HG03039 (cell line): Measurements from ENCODE around the gene LEFTY1.

Experiments used
- ATAC-seq: cut with Tn5 transposase; IDR thresholded peaks from one replicate; pipeline ENCODE4 v1.9.1; 2021; ENCODE audit warnings: mild to moderate bottlenecking, moderate library complexity; ENCODE audit not compliant: unreplicated experiment

The LEFTY1 gene

DNA sequence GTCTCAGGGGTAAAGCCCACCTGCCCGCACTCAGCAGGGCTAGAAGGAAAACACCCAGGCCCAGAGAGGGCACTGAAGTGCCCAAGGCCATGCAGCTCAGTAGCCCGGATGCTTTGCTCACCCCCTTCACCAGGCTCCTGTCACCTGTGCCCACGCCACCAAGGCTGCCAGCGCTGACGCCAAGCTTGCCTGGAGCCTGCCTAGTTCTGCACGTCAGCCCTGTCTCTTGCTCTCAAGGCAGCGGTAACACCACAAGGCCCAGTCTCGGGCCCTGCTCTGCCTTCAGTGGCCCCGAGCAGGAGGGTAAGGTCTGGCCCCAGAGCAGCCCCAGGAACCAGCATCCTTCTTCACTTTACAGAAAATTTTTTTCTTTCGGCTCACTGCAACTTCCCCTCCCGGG is 14.5 kb downstream of the LEFTY1 start:
- ATAC-seq = no peak

DNA sequence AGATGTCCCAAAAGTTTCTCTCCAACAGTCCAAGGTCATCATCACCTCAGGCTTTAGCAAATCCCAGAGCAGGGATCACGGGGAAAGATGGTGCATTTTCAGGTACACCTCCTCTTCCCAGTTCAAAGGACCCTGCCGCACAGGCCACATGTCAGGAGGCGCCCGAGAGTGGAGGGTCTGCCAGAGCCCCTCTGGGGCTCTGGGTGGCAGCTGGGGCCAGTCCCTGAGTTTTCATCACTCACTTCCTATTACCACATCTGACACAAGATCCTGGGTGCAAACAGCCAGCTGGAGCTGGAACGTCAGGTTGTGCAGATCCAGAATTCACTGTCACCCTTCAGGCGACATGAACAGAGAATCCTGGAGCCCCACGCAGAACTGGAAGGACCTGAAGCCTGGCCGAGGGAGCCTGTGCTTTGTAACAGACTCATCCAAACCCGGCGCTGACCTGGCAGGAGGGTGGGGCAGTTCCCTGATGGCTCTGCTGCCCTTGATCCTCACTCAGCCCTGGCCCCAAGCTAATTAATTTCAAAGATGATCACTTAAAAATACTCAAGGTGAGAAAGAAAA is 15.6 kb downstream of the LEFTY1 start:
- ATAC-seq = no peak

DNA sequence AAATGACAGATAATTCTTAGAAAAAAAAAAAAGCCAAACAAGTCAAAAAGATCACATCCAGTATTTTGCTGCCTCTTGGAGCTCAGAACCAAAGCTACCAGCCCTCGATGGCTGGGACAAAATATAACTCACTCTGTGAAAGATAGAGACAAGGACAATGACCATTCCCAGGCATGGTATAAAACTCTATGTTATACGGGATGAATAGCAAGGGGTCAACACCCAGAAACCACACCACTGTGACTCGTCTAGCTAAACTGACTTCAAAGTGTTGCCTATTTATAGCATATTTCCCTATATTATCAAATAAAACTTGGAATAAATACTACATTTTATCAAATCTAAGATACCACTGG is 16.9 kb downstream of the LEFTY1 start:
- ATAC-seq = no peak

DNA sequence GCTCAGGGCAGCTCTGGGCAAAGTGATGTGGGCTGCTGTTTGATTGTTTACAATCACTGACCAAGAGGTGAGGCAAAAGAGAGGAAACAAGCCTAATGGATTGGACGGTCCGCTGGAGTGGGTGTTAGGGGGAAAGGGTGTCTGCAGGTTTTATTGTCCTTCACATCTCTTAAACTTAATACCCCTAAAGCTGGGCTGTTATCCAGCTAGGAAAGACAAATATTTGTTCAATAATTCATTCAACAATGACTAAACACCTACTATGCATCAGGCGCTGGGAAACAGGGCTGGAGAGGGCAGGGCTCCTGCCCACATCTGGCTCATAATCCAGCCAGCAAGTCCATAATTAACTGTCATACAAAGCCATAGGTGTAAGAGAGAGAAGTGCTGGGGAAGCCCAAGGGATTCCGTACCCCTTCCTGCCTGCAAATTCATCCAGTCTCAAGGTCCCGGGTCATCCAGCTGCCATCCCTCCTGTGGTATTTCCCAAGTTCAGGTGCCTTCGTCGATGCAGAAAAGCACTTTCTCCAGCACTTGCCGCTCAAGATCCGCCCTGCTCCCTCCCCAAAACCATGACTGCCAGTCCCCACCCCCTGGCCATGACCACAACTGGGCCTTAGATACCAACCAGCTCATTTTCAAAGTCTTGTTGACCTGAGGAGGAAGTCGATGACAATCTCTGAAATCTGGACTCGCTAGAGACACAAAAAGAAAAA is 17.4 kb downstream of the LEFTY1 start:
- ATAC-seq = no peak

DNA sequence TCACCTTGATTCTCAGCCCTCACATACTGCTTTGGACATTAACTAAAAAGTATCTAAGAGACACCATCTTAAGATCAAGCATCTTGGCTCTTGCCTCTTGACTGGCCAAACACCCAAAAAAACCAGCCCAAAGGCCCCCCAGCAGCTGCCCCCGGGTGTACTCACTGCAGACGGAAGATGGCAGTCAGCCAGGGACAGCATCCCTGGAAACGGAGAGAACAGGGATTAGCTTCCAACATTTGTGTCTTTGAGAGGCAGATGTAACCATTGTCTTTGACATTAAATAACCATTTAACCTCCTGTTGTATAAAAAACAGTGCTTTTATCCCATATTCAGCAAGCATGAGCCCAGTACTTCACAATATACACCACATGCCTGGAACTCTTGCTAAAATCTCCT is 18.0 kb downstream of the LEFTY1 start:
- ATAC-seq = no peak

DNA sequence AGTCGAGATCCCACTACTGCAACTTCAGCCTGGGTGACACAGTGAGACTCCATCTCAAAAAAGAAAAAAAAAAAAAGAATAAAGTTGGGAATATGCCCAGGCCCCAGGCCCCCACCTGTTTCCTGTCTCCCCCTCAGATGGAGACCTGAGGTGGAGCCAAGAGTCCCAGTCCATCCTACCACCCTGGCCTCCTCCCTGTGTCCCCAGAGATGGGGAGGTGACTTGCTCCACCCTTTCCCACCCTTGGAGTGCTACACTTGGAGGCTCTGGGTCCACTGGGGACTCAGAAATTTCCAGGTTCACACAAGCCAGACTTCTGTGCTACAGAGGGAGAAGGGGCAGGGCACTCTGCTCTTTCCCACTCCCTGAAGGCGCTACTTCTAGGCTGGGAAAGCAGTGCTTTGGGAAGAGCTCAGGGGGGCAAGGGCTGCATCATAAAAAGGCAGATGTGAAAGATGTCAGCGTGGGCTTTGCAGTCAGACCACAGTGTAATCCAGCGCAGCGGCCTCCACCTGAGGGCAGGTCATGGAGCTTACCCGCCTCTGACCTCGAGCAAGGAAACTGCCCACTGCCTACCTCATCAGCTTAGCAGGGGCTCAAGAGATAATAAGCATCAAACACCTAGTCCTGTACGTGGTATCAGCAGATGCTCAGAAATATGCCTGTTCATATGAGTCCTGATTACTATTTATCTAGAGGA is 20.2 kb downstream of the LEFTY1 start:
- no peak for ATAC-seq

DNA sequence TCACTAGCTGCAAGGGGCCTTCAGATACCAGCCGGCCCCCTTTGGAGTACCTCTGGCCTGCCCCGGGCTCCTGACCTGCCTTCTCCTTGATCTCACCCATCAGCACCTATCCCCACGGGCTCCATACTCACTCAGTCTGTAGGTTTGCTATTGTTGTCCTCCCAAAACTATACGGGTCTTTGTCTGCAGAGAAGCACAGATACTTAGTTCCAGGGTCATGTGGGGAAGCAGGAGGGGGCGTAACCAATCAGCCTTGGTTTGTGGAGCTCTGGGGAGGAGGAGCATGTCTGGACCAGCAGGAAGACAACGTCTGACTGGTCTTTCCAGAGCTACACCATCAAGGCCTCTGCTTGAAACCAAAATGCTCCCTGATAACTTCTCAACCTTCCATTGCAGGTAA is 22.0 kb downstream of the LEFTY1 start:
- ATAC-seq = no peak

DNA sequence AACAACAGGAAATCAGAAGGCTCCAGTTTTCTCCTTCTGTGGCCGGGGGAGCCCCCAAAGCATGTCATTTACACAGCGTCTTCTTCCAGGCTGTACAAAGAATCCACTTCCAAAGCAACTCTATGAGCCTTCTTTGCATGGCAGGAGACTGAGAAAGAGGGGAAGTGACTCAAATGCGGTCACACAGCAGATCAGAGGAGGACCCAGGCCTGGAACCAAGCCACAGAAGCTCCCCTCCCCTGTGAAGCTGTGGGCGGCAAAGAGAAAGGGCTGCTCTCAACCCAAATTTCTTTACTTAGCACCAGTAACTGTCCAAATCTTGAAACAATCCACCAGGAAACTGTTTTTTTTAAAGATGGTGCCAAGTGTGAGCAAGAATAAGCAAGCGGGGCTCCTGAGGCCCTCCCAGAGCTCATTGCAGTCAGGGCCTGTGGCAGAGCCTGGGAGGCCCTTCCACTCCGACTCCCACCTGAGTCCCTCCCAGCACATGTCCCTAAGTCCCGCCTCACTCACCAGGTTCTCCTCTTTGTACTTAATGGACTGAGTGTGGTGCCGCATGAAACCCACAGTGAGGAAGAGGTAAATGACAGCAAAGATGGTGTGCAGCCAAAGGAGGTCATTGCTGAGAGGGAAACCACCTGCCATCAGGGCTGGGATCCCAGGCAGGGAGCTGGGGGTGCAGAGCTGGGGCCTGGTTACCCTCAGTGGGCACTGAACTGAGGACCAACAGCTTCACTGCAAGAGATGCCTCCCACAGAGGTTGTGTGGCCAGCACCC is 22.7 kb downstream of the LEFTY1 start:
- ATAC-seq = peak; percentile 65

DNA sequence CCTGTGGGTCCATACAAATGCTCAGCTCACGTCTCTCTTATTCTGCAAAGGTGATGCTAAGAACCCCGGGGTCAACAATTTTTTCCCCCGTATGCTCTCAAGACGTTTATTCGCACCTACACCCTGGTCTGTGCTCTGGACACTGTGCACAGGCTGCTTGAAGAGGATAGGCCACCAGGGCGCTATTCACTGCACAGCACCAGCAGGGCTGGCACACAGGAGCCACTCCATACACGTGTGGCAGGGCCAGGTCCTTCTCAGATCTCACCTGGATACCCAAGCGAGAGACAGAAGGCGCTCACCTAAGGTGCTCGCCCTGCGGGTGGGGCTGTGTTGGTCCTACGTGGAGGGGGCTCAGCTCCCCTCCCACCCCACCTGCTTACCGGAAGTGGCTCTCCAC is 23.4 kb downstream of the LEFTY1 start:
- no peak for ATAC-seq

DNA sequence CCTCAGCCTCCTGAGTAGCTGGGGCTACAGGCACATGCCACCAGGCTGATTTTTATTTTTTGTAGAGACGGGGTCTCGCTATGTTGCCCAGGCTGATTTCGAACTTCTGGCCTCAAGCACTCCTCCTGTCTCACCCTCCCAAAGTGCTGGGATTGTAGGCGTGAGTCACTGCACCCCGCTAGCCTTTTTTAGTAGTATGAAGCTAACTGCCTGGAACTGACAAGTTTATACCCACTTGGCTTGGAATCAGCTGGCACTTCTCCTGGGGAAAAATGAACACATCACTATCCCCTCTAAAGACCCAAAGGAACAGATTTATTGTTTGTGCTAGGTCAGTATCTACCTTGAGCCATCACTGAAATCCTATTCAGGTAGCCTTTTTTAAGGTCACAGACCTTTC is 25.8 kb downstream of the LEFTY1 start:
- ATAC-seq = no peak

DNA sequence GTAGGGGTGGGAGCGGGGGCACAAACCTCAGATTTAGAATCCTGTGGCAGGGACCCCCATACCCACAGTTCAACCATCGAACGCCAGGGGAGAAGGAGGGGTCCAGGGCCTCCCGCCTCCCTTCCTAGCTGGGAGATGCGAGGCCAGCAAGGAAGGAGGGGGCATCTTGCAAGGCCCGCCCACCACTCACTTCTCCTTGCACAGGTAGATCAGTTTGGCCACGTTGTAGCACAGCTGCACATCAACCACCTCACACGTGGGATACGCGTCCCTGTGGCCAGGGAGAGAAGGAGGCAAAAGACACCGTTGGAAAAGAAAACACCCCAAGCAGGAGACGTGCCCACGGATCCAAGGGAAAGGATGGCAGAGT is 26.4 kb downstream of the LEFTY1 start:
- ATAC-seq = no peak

DNA sequence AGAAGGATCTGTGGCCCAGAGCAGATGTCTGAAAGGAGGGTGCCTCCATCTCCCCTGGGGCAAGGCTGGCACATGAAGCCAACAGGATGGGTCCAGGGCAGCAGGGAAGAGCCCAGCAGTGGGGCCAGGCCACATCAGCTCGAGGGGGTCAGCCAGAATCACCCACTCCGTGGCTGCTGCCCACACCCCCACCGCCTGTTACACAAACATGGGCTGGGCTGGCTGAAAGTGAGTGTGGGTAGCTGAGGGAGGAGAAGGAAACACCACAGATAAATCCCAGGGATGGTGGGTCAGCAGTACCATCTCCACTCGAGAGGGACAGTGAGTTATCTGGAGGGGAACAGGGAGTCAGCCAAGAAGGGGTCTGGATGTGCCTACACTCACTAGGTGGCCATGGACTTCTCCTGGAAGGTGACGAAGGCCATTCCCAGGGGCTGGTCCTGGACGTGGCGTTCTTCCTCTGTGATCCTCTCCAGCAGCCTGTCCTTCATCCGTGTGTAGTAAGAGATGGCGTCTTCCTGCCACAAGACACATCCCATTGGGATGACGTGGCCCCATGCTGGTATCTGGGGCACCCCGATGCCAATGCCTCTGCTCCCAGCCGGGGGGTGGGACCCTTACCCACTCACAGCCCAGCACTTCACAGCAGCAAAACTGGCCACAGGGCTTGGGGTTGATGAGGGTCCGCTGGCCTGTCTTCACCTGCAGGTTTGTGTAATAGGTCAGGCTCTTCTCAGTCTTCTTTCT is 26.9 kb downstream of the LEFTY1 start:
- no peak for ATAC-seq

DNA sequence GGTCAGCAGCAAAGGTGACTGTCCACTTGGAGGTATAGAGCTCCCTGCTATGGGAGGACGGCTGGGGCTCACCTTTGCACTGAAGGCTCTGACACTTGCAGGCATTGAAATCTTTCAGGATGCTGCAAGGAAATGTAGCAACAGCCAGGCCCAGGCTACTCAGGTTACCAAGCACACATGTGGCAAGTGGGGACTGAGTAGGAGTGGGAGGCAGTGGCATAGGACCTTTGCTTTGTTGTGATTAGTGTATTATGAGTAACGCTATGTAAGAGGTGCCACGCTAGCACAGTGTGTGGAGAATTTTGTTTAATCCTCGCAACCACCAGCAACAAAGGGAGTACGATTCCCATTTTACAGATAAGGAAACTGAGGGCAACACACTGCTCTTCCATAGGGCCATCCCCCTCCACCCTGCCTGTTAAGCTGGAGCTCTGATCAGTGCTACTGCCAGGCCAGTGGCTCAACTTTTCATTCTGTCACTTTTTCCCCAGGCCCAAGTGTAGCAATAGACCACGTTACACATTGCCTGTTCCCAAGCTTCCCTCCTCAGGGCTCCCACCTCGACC is 28.0 kb downstream of the LEFTY1 start:
- ATAC-seq = no peak

DNA sequence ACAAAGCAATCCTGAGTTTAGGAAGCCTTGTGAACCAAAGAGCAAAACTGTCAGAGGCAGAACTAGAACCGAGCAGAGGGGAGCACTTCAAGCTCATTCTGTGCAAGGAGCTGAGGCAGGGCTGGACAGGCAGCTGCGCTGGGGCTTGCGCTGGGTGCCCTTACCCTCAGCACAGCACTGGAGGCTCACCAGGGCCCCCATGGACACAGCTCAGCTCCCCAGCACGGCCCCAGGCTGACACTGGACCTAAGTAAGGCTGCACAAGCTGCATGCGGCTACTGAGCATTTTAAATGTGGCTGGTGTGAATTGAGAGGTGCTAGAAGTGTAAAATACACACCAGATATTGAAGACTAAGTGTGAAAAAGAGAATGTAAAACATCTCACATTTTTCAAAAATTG is 28.8 kb downstream of the LEFTY1 start:
- no peak for ATAC-seq

DNA sequence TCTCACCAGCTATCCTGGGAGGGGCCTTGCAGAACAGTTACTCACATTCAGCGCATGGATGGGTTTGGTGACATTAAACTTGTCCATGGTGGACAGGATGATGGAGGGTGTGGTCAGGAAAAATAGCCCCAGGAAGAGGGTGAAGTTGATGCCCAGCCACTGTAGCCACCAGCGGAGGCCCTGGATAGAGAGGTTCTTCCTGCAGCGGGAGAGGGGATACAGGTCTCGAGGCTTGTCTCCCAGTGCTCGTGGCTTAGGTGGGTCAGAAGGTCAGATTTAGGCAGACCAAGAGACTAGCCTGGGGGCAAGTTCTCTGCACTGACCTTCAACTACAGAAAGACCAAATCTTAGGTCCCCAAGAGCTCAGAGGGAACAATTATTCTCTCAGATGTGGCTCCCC is 29.8 kb downstream of the LEFTY1 start:
- ATAC-seq = no peak

DNA sequence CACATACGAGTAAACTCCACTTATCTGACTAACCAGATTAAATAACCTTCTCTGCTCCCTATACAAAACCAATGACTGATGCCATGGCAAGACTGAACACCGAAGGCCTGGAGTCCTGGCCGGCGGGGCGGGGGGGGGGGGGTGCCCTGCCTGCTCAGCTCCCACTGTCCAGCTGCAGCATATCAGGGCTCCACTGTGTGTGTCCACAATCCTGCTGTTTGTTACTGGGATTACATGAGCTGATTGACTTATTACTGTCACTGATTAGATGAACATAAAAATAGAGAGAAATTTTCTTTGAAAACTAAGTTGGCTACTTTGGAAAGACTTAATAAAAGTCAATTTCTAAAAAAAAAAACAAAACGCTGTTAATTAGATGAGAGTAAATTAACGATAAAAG is 31.7 kb downstream of the LEFTY1 start:
- ATAC-seq = no peak

DNA sequence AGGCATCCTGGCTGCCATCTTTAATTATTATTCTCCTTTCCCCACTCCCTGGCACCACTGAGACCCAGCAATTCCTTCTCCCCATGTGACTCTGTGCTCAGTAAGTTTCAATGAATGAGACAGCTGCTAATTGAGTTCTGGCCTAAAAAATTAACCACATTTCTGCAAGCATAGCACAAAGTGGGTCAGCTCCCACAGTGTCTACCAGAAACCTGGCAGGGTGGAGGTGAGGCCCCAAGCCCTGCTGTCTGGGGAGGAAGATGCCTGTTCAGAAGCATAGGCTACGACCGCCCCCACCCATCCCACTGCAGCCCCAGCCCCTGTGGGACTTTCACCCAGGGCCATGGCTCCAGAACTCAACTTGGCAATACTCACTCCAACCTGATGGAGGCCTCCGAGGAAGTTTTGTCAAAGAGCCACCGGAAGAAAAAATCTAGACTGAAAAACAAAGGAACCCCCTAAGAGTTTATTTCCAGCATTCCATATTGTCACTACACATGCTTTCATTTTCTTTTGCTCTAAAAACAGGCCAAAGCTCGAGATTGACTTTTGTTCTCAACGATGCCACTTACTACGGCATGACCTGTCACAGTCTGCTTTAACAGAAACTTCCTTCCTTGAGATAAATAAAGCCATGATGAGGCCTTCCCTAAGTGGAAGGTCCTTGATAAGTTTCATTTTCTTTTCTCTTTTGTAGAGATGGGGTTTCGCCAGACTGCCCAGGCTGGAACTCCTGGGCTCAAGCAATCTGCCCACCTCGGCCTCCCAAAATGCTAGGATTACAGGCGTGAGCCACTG is 33.2 kb downstream of the LEFTY1 start:
- ATAC-seq = no peak

DNA sequence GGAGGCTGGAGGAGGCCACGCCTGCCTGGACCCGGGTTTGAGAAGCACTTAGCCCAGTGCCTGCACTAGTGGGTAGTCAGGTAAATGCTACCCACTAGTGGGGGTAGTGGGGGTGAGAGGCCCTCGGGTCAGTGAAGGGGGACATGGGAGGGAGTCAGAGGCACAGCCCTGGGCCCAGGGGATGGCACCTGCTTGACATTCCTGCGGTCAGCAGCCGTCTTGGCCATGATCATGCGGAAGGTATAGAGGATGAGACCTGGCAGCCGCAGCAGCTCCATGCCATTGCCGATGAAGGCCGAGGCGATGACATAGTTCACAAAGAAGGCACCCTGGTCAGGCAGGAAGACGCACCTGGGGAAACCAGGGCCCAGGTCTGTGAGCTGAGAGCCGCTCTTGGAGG is 35.5 kb downstream of the LEFTY1 start:
- ATAC-seq = no peak

DNA sequence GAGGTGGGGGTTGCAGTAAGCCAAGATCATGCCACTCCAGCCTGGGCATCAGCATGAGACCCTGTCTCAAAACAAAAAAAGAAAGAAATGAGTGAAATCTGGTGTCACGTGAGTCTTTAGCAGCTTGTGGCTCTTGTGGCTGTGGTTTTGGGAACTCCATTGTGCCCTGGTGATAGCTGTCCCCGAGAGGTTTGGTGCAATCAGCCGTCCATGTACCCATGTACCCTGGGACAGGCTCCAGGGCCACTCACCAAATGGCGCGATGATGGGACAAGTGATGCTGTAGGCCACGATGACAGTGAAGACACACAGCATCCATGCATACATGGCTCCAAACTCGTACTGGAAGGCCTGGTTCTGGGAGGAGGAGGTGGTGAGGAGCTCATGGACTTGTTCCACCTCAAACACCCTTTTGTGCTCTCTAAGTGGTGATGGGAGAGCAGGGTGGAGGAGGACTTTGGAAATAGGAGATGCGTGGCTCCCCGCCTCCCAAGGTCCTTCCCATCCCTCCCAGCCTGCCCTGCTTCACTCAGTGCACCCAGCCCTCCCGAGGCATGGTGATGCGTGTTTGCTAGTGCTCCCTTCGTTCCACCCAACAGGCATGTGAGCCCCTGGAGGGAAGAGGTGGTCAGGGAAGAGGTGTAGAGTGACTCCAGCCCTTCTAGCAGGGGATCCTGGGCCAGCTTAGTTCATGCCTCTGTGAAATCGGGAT is 36.4 kb downstream of the LEFTY1 start:
- ATAC-seq = no peak
